Fibroblast of skin of abdomen (primary cell): ENCODE data around the gene BICRAL.
"Not testable (repeated sequence)": the region's sequence is repeated elsewhere in the genome, so short reads cannot be mapped to it uniquely, and the experiment has no call there.

Experiments
- DNase-seq: peaks from one replicate; pipeline ENCODE4 v3.0.0-alpha.2; 2013

The BICRAL gene

DNA sequence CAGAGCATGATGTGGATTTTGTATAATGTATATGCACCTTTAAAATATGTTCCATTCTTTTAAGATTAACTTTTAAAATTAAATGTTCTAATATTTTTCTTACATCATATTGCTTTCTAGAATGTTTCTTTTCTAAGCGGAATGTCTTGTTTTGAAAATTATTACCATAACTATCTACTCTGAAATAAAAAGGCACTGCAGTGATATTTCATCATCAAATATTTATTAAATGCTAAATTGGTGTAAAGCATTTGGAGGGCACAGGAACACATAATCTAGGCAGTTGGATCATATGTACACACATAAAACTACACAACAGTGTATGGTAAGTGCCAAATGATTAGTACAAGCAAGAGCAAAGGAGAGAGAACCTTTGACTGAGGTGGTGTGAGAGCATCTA, 13.8 kb downstream of the BICRAL start:
- DNase-seq, result no peak

DNA sequence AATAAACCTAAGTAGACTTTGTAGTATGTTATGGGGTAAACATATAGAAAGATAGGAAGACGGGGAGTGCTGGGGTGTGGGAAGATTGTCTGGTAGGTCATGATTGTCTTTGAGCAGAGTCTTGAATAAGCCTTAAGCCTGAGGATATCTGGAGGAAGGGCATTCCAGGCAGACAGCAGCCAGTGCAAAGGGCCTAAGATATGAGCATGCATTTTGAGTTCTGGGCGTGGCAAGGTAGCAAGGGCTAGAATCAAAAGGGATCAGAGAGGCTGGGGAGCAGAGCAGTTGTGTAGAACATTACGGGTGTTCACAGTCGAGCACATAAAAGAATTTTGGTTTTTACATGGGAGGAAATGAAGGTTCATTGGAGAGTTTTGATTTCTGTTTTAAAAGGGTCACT, 14.3 kb downstream of the BICRAL start:
- DNase-seq, result no peak

DNA sequence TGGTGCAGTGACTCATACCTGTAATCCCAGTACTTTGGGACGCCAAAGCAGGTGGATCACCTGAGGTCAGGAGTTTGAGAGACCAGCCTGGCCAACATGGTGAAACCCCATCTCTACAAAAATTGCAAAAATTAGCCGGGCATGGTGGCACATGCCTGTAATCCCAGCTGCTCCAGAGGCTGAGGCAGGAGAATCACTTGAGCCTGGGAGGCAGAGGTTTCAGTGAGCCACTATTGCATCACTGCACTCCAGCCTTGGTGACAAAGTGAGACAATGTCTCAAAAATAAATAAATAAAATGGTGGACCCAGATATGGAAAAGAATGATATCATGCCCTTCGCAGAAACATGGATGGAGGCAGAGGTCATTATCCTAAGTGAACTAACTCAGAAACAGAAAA, 15.8 kb downstream of the BICRAL start:
- DNase-seq, result not testable (repeated sequence)

DNA sequence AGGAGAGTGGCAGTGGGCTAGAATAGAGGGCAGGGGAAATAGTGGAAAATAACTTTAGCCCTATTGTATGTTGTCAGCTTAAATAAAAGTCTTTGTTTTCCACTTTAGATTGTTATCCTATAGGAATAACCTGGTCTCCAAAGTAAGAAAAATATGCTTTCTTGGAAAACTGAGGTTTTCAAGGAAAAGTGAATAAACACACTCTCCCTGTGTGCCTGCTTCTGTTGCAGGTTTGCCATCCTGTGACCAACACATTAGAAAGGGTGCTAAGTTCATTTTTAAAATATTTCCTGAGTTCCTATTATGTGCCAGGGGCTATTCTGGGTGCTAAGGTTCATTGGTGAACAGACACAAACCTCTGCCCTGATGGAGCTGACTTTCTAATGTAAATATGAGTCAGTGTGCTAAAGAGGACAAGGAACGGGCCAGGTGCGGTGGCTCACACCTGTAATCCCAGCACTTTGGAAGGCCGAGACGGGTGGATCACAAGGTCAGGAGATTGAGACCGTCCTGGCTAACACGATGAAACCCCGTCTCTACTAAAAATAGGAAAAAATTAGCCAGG, 23.5 kb downstream of the BICRAL start:
- no peak for DNase-seq

DNA sequence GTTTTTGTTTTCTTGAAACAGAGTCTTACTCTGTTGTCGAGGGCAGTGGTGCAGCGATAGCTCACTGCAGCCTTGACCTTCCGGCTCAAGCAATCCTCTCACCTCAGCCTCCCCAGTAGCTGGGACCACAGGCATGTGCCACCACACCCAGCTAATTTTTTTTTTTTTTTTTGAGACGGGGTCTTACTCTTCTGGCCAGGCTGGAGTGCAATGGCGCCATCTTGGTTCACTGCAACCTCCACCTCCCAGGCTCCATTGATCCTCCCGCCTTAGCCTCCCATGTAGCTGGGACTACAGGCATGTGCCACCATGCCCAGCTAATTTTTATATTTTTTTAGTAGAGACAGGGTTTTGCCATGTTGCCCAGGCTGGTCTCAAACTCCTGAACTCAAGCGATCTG, 24.5 kb downstream of the BICRAL start:
- not testable (repeated sequence) for DNase-seq

DNA sequence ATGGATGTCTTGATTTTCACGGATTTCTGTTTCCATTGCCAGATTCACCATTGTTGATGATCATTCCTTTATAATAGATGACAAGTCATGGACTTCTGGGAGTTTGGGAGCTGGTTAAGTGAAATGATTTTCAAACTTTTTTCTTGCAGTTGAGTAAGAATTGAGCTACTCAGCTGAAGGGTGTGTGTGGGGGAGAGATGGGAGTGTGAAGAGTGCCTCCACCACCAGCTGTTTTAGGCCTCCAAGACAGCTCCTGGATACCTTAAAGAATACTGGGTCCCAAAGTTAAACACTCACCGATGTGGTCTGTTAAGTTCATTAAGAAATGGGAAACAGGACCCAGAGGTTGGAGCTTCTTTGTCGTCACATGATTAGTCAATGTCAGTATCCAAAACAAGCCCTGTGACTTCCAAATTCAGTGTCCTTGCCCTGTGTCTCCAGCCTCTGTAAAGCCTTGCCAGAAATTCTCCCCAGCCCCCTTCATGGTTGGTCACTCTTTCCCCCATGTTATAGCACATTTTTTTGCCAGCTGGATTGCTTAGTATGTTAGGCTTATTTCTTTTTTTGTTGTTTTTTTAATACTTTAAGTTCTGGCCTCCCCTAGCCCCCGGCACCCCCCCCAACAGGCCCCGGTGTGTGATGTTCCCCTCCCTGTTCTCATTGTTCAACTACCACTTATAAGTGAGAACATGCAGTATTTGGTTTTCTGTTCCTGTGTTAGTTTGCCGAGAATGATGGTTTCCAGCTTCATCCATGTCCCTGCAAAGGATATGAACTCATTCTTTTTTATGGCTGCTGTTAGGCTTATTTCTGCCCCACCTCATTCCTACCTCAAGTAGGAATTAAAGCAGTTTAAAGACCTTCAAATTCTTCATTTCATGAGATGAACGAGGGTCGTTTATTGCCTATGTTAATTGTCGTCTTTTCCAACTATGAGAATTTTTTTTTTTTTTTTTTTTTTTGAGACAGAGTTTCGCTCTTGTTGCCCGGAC, 26.9 kb downstream of the BICRAL start:
- no peak for DNase-seq

DNA sequence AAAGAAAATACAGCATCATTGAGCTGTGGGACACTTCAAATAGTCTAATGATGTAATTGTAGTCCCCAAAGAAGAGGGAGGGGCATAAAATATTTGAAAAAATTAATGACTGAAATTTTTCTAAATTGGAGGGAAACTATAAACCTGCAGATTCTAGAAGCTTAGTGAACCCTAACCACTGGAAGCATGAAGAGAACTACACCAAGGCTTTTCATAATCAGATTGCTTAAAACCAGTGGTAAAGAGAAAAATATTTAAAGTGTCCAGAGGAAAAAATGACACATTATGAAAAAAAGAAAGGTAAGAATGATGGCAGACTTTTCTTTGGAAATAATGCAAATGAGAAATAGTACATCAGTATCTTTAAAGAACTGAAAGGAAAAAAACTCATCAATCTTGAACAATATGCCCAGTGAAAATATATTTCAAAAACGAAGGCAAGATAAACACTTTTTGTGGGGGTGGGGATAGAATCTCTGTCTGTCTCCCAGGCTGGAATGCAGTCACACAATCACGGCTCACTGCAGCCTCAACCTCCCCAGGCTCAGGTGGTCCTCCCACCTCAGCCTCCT, 31.3 kb downstream of the BICRAL start:
- no peak for DNase-seq

DNA sequence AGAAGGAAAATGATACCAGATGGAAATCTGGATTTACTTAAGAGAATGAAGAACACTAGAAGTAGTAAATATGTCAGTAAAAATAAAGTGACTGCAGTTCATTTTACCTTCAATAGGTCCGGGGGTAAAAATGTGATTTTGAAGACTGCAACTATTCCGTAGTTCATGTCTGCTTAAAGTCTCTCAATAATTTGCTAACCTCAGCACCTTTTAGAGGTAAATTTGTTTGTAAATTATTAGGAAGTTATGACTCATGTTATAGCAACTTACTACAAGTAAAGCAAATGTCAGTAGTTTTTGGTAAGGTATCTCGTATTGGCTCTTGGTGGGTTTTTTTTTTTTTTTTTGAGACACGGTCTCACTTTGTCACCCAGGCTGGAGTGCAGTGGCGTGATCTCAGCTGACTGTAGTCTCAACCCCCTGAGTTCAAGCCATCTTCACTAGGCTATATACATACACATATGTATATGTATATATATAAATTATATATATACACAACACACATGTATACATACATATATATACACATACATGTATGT, 32.1 kb downstream of the BICRAL start:
- no peak for DNase-seq

DNA sequence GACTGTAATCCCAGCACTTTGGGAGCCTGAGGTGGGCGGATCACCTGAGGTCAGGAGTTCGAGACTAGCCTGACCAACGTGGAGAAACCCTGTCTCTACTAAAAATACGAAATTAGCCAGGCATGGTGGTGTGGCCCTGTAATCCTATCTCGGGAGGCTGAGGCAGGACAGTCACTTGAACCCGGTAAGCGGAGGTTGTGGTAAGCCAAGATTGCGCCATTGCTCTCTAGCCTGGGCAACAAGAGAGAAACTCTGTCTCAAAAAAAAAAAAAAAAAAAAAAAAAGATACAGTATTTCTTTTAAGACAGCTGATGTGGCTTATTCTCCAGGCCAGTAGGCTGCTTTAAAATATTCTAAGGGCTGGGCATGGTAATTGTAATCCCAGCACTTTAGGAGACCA, 33.9 kb downstream of the BICRAL start:
- not testable (repeated sequence) for DNase-seq

DNA sequence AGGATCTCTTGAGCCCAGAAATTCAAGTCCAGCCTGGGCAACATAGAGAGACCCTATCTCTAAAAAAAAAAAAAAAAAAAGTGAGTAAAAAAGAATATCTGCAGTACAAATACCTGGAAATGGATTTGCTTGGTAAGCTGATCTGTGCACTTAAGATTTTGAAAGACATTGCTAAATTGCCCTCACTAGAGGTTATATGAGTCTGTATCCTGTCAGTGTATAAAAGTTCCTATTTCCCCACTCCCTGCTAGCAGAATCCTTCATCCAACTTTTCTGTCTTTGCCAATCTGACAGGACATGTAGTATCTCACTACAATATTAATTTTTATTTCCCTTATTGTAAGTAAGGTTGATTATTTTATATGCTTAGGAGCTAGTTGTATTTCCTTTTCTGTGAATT, 36.1 kb downstream of the BICRAL start:
- DNase-seq, result no peak

DNA sequence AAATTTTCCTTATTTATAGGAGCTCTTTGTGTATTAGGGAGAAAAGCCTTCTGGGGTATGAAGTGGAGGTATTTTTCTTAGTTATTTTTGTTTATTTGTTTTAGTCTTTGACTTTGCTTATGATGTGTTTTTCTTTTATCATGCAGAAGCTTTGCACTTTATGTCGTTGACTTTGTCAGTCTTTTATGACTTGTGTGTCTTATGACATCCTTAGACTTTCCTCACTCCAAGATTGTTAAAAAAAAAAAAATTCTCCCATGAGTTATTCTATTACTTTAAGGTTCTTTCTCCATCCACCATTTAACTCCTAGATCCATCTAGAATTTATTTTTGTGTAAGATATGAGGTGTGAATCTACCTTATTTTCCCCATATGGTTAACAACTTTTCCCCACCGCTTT, 36.6 kb downstream of the BICRAL start:
- no peak for DNase-seq

DNA sequence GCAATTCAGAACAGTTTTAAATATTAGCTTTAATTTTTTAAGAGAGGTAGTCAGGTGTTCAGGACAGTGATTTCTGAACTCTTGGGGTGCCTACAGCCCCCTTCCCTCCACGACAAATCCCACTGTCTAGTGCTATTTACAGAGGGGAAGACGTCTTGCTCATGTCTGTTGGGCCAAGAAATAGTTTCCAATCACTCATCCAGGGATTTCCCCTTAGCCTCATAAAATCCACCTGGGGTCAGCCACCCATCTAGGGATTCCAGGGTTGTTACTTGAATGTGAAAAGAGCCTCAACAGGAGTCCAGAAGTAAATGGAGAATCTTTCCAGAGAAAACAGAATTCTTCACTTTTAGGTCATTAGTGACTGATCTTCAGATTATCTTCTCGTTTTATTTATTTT, 37.0 kb downstream of the BICRAL start:
- DNase-seq, result no peak

DNA sequence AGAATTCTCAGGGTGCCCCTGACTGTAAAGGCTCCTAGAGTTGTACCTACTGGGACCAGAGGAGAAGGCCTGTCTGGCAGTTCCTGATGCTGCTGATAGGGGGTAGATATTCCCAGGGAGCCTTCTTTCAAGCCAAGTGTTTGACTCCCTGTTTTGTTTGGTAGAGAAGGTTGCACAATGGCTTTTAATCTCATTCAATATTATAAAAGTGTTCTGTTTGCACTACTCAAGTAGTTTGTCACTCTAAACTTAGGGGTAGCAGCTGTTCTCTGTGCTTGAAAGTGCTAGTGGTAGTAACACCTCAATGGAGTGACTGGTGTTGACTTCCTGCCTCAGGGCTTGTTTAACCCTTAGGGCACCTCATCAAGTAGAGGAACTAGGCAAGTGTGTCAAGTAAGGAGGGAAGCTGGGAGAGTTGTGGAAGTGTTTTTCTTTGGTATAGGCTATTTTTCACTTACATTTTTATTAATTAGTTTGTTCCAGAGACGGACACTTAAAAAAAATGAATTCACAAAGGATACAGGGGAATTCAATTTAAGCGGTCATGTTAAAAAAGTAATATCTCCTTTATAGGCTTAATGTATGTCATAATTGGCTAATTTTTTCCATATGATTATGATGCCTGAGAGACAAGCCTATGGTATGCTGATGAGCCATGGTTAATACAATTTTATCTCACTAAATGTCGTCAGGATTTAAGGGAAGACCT, 38.1 kb downstream of the BICRAL start:
- peak; percentile 12 for DNase-seq

DNA sequence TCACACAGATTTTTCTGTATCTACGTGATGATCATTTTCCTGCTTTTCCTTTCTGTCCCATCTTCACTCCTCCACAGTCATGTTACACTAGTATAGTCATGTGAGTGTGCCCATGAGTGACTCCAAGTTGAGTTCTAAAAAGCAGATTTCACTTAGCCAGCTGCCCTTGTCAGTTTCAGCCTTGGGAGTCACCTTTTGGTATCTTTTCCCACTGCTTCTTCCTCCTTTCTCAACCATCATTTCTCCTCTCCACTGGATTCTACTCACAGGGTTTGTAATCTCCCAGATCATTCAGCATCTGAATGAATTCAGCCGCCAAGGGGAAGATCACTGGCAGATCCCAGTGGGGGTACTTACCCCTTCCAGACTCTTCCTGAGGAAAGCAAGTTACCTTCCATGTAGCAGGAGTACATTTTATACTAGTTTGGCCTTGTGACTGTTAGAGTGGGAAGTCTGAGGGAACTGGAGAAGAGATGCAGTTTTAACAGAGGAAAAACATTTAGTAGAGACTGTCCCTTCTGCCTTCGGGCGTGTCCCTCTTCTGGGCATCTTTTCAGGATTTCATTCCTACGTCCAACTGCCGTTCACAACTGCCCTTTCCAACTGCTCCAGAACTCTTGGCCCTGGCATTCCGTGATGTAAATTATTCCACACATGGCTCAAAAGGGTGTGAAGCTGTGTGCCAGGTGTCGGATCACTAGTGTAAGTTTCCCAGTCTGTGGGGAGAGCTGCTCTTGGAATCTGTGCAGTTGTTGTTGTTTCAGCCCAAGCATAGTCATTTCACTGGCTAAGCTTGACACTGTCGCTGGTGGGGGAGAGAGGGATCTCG, 38.9 kb downstream of the BICRAL start:
- DNase-seq, result no peak

DNA sequence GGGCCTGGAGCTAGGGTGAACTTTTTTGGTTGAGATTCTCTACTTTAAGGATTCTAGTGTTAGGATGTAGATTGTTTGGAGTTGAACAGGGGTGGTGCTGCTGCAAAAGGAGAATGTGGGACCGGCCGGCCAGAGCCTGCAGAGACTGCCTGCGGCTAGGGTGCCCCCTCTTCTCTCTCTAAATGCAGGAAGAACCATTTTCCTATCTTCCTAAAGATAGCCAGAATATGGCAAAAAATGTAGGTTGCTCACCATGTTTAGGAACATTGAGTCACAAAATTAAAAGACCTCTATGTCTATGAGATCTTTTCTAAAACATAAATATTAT, 39.5 kb downstream of the BICRAL start:
- no peak for DNase-seq

DNA sequence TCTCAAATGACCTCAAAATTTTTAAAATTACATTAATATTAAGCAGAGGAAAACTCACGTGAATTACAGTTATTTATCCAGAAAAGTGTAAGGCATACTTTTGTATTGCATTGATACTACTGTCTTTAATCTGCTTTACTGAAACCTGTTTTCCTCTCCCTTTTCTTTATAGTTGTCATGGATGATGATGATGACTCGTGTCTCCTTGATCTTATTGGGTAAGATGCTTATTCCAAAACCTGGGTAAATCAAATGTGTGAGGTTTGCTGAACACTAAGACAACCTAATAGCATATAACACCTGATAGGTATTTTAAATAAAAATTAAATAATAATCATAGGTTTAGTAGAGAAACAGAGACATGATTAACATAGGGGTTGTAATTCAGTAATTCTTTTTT, 40.0 kb downstream of the BICRAL start:
- no peak for DNase-seq

DNA sequence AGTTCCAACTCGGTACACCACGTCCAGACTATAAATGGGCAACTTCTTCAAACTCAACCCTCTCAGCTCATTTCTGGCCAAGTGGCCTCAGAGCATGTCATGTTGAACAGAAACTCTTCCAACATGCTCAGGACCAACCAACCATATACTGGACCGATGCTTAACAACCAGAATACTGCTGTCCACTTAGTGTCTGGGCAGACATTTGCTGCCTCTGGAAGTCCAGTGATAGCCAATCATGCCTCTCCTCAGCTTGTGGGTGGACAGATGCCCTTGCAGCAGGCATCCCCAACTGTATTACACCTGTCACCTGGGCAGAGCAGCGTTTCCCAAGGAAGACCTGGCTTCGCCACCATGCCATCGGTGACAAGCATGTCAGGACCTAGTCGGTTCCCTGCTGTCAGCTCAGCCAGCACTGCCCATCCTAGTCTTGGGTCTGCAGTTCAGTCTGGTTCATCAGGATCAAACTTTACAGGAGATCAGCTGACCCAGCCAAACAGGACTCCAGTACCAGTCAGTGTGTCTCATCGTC, 47.8 kb downstream of the BICRAL start:
- no peak for DNase-seq

DNA sequence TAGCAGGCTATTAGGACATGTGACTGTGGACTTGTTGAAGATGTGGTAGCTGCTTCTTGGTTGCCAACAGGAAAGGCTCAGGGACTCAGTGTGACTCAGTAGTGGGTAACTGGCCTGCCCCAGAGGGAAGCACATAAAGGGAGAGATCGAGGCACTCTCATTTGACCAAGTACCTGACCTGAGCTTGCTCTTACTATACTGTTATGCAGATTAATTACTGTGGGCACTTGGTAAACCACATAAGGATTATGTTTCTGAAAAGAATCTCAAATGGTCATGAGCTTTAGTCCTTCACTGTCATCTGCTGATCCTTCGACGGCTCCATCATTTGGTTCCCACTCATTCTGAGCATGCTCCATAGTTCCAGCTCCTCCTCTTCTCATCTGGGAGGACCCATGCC, 49.4 kb downstream of the BICRAL start:
- DNase-seq, result no peak

DNA sequence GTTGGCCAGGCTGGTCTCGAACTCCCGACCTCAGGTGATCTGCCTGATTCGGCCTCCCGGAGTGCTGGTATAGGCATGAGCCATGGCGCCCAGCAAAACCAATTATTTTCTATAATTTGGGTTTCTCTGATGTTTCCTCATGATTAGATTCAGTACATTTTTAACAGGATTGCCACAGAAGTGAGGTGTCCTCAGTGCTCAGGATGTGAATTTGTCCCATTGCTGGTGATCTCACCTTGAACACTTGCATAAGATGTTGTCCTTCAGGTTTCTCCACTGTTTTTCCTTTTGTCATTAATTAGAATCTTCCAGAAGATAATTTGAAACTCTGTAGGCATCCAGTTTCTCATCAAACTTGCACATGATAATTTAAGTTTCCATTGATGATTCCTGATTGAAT, 52.2 kb downstream of the BICRAL start:
- no peak for DNase-seq

DNA sequence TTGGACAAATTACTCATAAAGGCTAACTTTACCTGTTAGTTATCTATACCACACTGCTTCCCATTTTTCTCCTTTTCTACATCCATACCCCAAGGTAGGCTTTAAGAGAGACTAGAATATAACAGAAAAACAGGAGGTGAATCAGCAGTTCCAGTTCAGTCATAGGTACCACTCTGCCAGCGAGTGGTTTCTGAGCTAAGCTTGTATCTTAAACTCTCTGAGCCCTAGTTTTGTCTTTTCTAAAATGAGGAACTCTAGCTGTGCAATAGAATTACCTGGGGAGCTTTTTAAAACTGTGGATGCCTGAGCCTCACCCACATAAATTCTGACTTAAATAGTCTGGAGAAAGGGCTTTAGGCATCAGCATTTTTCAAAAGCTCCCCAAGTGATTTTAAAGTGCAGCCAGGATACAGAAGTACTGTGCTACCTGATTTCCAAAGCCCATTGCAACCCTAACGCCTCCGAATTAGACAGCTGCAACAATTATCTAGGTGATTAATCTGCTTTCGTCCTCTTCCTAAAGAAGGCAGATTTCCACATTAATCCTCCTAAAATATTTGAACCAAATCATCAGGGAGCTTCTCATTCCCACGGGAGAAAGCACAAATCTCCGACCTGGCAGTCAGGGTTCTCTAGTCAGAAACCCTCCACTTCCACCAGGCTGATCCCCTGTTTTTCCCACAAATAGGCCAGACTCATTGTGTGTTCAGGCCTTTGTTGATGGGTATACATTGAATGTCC, 60.2 kb downstream of the BICRAL start:
- no peak for DNase-seq

DNA sequence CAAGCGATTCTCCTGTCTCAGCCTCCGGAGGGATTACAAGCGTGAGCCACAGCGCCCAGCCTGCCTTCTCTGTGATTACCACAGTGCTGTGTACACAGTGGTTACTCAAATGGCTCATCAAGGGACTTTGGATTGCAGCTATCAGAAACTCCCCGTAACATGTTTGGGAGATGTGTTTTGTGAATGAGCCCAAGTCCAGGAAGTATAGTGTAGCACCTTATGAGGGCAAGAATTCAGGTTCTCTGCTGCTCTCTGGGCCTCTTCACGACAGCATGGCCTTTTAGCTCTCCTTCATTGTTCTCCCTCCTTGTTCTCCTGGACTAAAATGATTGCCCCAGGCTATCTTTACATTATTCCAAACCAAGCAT, 63.5 kb downstream of the BICRAL start:
- DNase-seq, result no peak
